ENCODE data around the gene RBMS3. TPM values are rescaled to one million over a fixed set of nuclear protein-coding genes. Genes with fewer than 3 reads are reported as not detected.

Gene RBMS3
- total RNA-seq, 1 experiment from 2014 or later = 8.7 TPM

- no peak for ATAC-seq
- CTCF ChIA-PET = interaction anchor here (0.6 to 1.2 kb wide), 6 partner anchors 38 to 1089 kb away, joined by 3 to 6 read pairs (median 3); no protein-coding TSS in a partner anchor
These were observed 723.6 kb downstream of the RBMS3 start for GRCh38 chr3:30004481-30004880.

More at GRCh38 chr3:30004481-30004880, 723.6 kb downstream of the RBMS3 start:
- Mint-ChIP-seq H3K27me3 (ENCODE audit: low read depth) (no peaks in the 10 kb centered on the region), H3K4me3 (no peak overlapping the region), H3K9me3 (0 out of 2 replicates have a peak, but pooled peaks cover 4% of the 10 kb centered on the region), H3K27ac (no peak overlapping the region), H3K36me3 (no peaks in the 10 kb centered on the region), H3K4me1 (peaks cover 37% of the 10 kb centered on the region)
- no peak for TF ChIP-seq RORB (CRISPR knock-in tag; IDR thresholded peaks at IDR 0.05)
- TF ChIP-seq CTCF (IDR thresholded peaks at IDR 0.05) = no peak
- TF ChIP-seq SOX15 (CRISPR knock-in tag; IDR thresholded peaks at IDR 0.05) = no peak
- no peak for TF ChIP-seq HMGA2 (CRISPR knock-in tag; IDR thresholded peaks at IDR 0.05)
- TF ChIP-seq ZSCAN18 (CRISPR knock-in tag; IDR thresholded peaks at IDR 0.05) = no peak
- TF ChIP-seq ZNF423 (CRISPR knock-in tag; IDR thresholded peaks at IDR 0.05) = no peak
- TF ChIP-seq USF1 (CRISPR knock-in tag; IDR thresholded peaks at IDR 0.05) = no peak
- no peak for TF ChIP-seq ZNF532 (CRISPR knock-in tag; IDR thresholded peaks at IDR 0.05; ENCODE audit: borderline replicate concordance)
- no peak for TF ChIP-seq ZBTB43 (CRISPR knock-in tag; IDR thresholded peaks at IDR 0.05)
- TF ChIP-seq FOXK1 (CRISPR knock-in tag; IDR thresholded peaks at IDR 0.05) = no peak
- TF ChIP-seq FOXJ3 (CRISPR knock-in tag; IDR thresholded peaks at IDR 0.05; ENCODE audit: borderline replicate concordance) = no peak
- no peak for TF ChIP-seq MXD4 (CRISPR knock-in tag; IDR thresholded peaks at IDR 0.05; ENCODE audit: borderline replicate concordance)
- TF ChIP-seq ELF4 (CRISPR knock-in tag; IDR thresholded peaks at IDR 0.05; ENCODE audit: low read depth) = no peak
- no peak for TF ChIP-seq MYBL2 (CRISPR knock-in tag; IDR thresholded peaks at IDR 0.05)
- TF ChIP-seq SMAD4 (CRISPR knock-in tag; IDR thresholded peaks at IDR 0.05) = no peak
- no peak for TF ChIP-seq ZNF219 (CRISPR knock-in tag; IDR thresholded peaks at IDR 0.05; ENCODE audit: borderline replicate concordance)
- no peak for TF ChIP-seq NR2C2 (CRISPR knock-in tag; IDR thresholded peaks at IDR 0.05)
- TF ChIP-seq NFYB (CRISPR knock-in tag; conservative IDR thresholded peaks at IDR 0.05; ENCODE audit: low read depth) = no peak
- DNase-seq (ENCODE audit: low spot score) = no peak
- POLR2A ChIA-PET = no interaction called here

Measured in WTC11 (cell line).